Measurements from ENCODE around the gene HAUS5. TPM values are rescaled to one million over a fixed set of nuclear protein-coding genes. Genes with fewer than 3 reads are reported as not detected.
A peak's percentile ranks its signal among the peaks of the same experiment; 100 is the strongest.

HAUS5 gene
- total RNA-seq: 12.3 and 14.1 TPM in 2 replicates

- no peak for TF ChIP-seq CTCF (IDR thresholded peaks at IDR 0.05; ENCODE audit: insufficient read depth, low read length, poor library complexity, severe bottlenecking)
- Histone ChIP-seq H3K36me3 (ENCODE audit: control insufficient read depth, insufficient read depth, low read length) (no peaks in the 10 kb centered on the region), H3K27me3 (ENCODE audit: control insufficient read depth, insufficient read depth, low read length) (no peaks in the 10 kb centered on the region), H3K4me3 (ENCODE audit: low read depth, low read length) (peak within 1 kb of the TSS; percentile 78)
- DNase-seq (ENCODE audit: low read depth): peak; percentile 50
These were observed at the start of gene HAUS5 for GRCh38 chr19:35612559-35613321. TSS of gene HAUS5 (plus strand) at chr19:35612735. CDS start at chr19:35612795, 60 bp downstream.

GRCh38 chr19:35562776-35563175 is 49.8 kb upstream of the HAUS5 start:
- DNase-seq (ENCODE audit: low read depth): no peak
- peaks cover 22% of the 10 kb centered on the region for H3K27me3 ChIP-seq (ENCODE audit: control insufficient read depth, insufficient read depth, low read length)
- H3K36me3 ChIP-seq (ENCODE audit: control insufficient read depth, insufficient read depth, low read length): no peaks in the 10 kb centered on the region
- TF ChIP-seq CTCF (IDR thresholded peaks at IDR 0.05; ENCODE audit: insufficient read depth, low read length, poor library complexity, severe bottlenecking): no peak
- H3K4me3 ChIP-seq (ENCODE audit: low read depth, low read length): no peak overlapping the region

- Histone ChIP-seq H3K4me3 (ENCODE audit: low read depth, low read length) (no peak within 1 kb of the TSS), H3K27me3 (ENCODE audit: control insufficient read depth, insufficient read depth, low read length) (peaks cover 17% of the 10 kb centered on the region), H3K36me3 (ENCODE audit: control insufficient read depth, insufficient read depth, low read length) (no peaks in the 10 kb centered on the region)
- no peak for TF ChIP-seq CTCF (IDR thresholded peaks at IDR 0.05; ENCODE audit: insufficient read depth, low read length, poor library complexity, severe bottlenecking)
- DNase-seq (ENCODE audit: low read depth): no peak
These were observed 49.2 kb upstream of the HAUS5 start, which contains the start of gene ATP4A for GRCh38 chr19:35563207-35563829. TSS of gene ATP4A (minus strand) at chr19:35563658. CDS start at chr19:35563629, 29 bp downstream.

- Histone ChIP-seq H3K27me3 (ENCODE audit: control insufficient read depth, insufficient read depth, low read length) (peaks cover under 1% of the 10 kb centered on the region), H3K4me3 (ENCODE audit: low read depth, low read length) (no peak overlapping the region), H3K36me3 (ENCODE audit: control insufficient read depth, insufficient read depth, low read length) (no peaks in the 10 kb centered on the region)
- TF ChIP-seq CTCF (IDR thresholded peaks at IDR 0.05; ENCODE audit: insufficient read depth, low read length, poor library complexity, severe bottlenecking): no peak
- no peak for DNase-seq (ENCODE audit: low read depth)
These were observed 47.3 kb upstream of the HAUS5 start for GRCh38 chr19:35565016-35565856.

- no peak for DNase-seq (ENCODE audit: low read depth)
- Histone ChIP-seq H3K36me3 (ENCODE audit: control insufficient read depth, insufficient read depth, low read length) (no peaks in the 10 kb centered on the region), H3K4me3 (ENCODE audit: low read depth, low read length) (no peak overlapping the region), H3K27me3 (ENCODE audit: control insufficient read depth, insufficient read depth, low read length) (no peaks in the 10 kb centered on the region)
- no peak for TF ChIP-seq CTCF (IDR thresholded peaks at IDR 0.05; ENCODE audit: insufficient read depth, low read length, poor library complexity, severe bottlenecking)
These were observed 45.8 kb upstream of the HAUS5 start for GRCh38 chr19:35566738-35567137.
